ENCODE results near the gene ABI3. TPM values are rescaled to one million over a fixed set of nuclear protein-coding genes. Genes with fewer than 3 reads are reported as not detected.

The ABI3 gene
- total RNA-seq, 2 donors from 2014 or later, result 3.0 to 9.0 TPM

DNA sequence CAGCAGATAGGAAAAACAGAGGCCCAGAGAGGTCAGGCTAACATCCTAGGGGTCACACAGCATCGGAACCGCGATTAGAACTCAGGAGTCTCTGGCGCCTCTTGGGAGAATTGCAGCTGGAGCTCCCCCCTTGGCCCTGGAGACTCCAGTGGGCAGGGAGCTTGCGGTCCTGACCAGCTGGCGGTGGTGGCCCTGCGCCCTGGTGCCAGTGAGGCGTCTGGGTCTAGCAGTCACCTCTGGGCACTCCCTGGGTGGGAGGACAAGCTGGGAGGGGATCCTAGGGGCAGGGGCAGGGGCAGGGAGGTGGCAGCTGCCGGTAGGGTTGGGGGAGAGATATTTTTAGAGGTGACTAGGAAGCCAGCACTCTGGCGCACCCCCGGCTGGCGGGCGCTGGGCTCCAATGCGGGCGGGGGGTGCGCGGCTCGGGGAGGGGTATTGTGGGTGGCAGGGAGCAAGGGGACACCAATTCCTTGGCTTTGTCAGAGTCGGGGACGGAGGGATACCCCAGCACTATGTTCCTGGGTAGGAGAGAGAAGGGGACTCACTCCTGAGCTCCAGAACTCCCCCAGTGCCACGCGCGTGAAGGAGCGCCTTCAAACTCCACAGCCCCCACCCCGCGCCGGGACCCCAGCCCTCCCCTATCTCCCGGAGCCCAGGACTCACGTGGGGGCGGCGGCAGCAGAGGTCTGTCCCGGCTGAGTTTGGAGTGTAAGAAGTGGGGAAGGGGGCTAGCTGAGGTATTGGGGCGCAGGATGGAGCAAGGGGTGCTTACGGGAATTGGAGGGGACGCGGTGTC, 19.5 kb downstream of the ABI3 start:
- intact Hi-C loops (cut with DNase I), result no loop called here
- no peaks in the 10 kb centered on the region for H3K27me3 ChIP-seq (replicated peaks; ENCODE audit: insufficient read depth)
- H3K9me3 ChIP-seq, result no peaks in the 10 kb centered on the region
- DNase-seq (ENCODE audit: low spot score), result no peak
- H3K36me3 ChIP-seq, result no peaks in the 10 kb centered on the region
- H3K4me1 ChIP-seq (replicated peaks), result peaks cover 5% of the 10 kb centered on the region
- WGBS, result 9% methylated on average over 36 of the region's 36 CpGs
- H3K27ac ChIP-seq, result peak overlapping the region in 1 of 2 donors; percentile 34
- peak overlapping the region; percentile 44 to 53 for H3K4me3 ChIP-seq
- TF ChIP-seq POLR2A (IDR thresholded peaks at IDR 0.05) (no peak), POLR2AphosphoS5 (IDR thresholded peaks at IDR 0.05) (no peak)
- TF ChIP-seq, protein P1, sequence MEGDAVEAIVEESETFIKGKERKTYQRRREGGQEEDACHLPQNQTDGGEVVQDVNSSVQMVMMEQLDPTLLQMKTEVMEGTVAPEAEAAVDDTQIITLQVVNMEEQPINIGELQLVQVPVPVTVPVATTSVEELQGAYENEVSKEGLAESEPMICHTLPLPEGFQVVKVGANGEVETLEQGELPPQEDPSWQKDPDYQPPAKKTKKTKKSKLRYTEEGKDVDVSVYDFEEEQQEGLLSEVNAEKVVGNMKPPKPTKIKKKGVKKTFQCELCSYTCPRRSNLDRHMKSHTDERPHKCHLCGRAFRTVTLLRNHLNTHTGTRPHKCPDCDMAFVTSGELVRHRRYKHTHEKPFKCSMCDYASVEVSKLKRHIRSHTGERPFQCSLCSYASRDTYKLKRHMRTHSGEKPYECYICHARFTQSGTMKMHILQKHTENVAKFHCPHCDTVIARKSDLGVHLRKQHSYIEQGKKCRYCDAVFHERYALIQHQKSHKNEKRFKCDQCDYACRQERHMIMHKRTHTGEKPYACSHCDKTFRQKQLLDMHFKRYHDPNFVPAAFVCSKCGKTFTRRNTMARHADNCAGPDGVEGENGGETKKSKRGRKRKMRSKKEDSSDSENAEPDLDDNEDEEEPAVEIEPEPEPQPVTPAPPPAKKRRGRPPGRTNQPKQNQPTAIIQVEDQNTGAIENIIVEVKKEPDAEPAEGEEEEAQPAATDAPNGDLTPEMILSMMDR (IDR thresholded peaks at IDR 0.05), result no peak

DNA sequence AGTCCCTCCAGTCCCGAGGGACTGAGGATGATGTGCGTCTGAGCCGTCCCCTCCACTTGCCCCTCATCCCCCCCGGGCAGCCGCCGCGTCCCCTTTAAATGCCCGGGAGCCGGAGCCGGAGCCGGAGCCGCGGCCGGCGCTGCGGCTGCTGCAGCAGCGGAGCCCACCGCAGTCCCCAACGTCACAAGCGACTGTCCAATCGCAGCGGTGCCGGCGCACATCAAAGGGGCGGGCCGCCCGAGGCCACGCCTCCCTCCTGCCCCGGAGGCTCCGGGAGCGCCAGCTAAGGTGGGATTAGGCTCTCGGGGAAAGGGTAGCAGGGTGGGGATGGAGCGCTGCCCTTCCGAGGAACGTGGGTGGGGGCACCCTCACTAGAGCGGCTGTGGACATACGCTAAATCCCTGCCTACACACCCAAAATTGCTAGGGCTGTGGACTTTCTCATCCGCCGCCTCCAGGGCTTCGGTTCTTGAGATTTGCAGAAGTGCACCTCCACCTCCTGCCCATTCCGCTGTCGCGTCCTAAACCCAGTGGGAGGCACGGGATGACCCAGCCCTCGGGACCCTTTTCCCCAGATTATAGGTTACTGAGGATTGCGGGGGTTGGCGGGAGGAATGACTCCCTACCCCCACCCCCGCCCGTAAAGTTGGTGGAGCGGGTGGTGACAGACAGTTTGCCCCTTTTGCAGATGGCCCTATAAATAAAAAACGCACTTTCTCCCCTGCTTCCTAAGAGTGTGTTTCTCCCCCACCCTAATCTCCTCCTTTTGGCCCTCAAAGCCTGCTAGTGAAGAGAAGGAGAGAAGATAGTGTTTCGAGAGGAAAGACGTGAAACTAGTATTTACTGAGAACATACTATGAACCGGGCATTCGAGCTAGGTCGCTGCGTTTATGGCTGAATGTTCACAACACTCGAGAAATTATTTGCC, 20.4 kb downstream of the ABI3 start, which contains the start of gene PHOSPHO1:
PHOSPHO1 (minus strand) TSS at position 152 of the 927 bp plus-strand sequence. CDS start 4,096 bp downstream, outside the sequence.
- Histone ChIP-seq H3K27ac (peak within 1 kb of the TSS in 1 of 2 donors; percentile 34), H3K27me3 (replicated peaks; ENCODE audit: insufficient read depth) (no peaks in the 10 kb centered on the region), H3K4me3 (peak within 1 kb of the TSS; percentile 44 to 53), H3K36me3 (no peaks in the 10 kb centered on the region), H3K4me1 (replicated peaks) (peaks cover 5% of the 10 kb centered on the region), H3K9me3 (no peaks in the 10 kb centered on the region)
- intact Hi-C loops (cut with DNase I), result no loop called here
- TF ChIP-seq POLR2A (IDR thresholded peaks at IDR 0.05), result peak; percentile 22
- peak; percentile 67 for TF ChIP-seq POLR2AphosphoS5 (IDR thresholded peaks at IDR 0.05)
- TF ChIP-seq, protein P1 (IDR thresholded peaks at IDR 0.05), result no peak
- 2% methylated on average over 58 of the region's 58 CpGs for whole genome bisulfite sequencing
- peak; percentile 84 for DNase-seq (ENCODE audit: low spot score)

DNA sequence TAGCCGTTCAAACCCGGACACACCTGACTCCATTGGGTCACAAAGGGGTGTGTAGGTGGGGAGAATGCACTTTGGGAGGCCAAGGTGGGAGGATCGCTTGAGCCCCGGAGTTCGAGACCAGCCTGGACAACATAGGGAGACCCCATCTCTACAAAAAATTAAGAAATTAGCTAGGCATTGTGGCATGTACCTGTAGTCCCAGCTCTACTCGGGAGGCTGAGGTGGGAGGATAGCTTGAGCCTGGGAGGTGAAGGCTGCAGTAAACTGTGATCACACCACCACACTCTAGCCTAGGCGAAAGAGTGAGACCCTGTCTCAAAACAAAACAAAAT, 21.0 kb downstream of the ABI3 start:
- peaks cover 5% of the 10 kb centered on the region for H3K4me1 ChIP-seq (replicated peaks)
- no peak for DNase-seq (ENCODE audit: low spot score)
- intact Hi-C loops (cut with DNase I), result no loop called here
- no peaks in the 10 kb centered on the region for H3K36me3 ChIP-seq
- no peak overlapping the region for H3K27ac ChIP-seq
- TF ChIP-seq, protein P1 (IDR thresholded peaks at IDR 0.05), result no peak
- TF ChIP-seq POLR2A (IDR thresholded peaks at IDR 0.05) (no peak), POLR2AphosphoS5 (IDR thresholded peaks at IDR 0.05) (no peak)
- H3K9me3 ChIP-seq, result no peaks in the 10 kb centered on the region
- H3K27me3 ChIP-seq (replicated peaks; ENCODE audit: insufficient read depth), result no peaks in the 10 kb centered on the region
- no peak overlapping the region for H3K4me3 ChIP-seq
- 72% methylated on average over 7 of the region's 7 CpGs for WGBS

DNA sequence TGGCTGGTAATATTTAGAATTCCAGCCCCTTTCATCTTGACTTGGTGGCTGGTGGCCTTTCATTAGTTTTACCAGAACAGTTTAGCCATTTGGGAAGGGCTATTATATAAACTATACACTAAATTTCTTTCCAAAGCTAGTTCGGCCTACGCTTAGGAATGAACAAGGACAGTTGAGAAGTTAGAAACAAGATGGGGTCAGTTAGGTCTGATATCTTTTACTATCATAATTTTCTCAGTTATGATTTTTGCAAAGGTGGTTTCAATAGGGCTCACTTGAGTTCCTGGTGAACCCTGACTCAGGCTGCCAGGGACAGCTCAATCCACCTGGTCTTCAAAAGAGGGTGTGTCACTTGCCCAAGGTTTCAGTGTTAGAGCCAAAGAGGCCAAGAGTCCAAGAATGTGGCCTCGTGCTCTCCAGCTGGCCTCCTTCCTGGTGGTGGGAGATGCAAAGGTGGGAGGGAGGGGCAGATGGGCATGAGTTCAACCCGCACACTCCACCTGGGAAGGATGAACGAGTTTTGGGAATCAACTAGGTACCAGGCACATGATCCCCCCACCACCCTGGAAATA, 24.1 kb downstream of the ABI3 start:
- Histone ChIP-seq H3K4me1 (replicated peaks) (peaks cover 5% of the 10 kb centered on the region), H3K9me3 (no peaks in the 10 kb centered on the region), H3K36me3 (no peaks in the 10 kb centered on the region), H3K27ac (no peak overlapping the region), H3K27me3 (replicated peaks; ENCODE audit: insufficient read depth) (no peaks in the 10 kb centered on the region), H3K4me3 (no peak overlapping the region)
- intact Hi-C loops (cut with DNase I), result no loop called here
- WGBS, result 85% methylated on average over 5 of the region's 5 CpGs
- no peak for DNase-seq (ENCODE audit: low spot score)
- TF ChIP-seq POLR2AphosphoS5 (IDR thresholded peaks at IDR 0.05) (no peak), POLR2A (IDR thresholded peaks at IDR 0.05) (no peak)
- TF ChIP-seq, protein P1 (IDR thresholded peaks at IDR 0.05), result no peak
